PC-9 (cell line): ENCODE data around the gene C1orf21. TPM values are rescaled to one million over a fixed set of nuclear protein-coding genes. Genes with fewer than 3 reads are reported as not detected.

ENCODE experiments used
- BruUV-seq: library from RNA; stranded (reverse); fragments of 400-500 nt; replicated peaks from 2 replicates; lab custom pipeline; 2021; lab: Mats Ljungman, UMichigan
- CTCF ChIA-PET: fragments of 300-600 bp; sonication (Branson Sonifier 250); formaldehyde crosslinking; loops from one replicate; lab custom pipeline; 2022; ENCODE audit warnings: antibody characterized with exemption; lab: Charles Lee
- POLR2A ChIA-PET: fragments of 300-600 bp; sonication (Branson Sonifier 250); formaldehyde crosslinking; loops from one replicate; lab custom pipeline; 2022; ENCODE audit warnings: antibody characterized with exemption; ENCODE audit not compliant: unreplicated experiment; lab: Charles Lee
- DNase-seq, 2 experiments: peaks; one replicate each; pipeline versions ENCODE4 v3.0.0 to v3.0.0-alpha.2; 2015 to 2022; ENCODE audit warnings: mixed read lengths in 1 of 2
- H2AFZ ChIP-seq: fragments of 200-600 bp; sonication (generic); 2 replicates; pipeline ENCODE4 v1.8.1; 2017; ENCODE audit warnings: antibody characterized with exemption
- H3F3A ChIP-seq: fragments of 200-600 bp; sonication (generic); 2 replicates; pipeline ENCODE4 v1.8.1; 2017; ENCODE audit warnings: antibody characterized with exemption, mild to moderate bottlenecking, low read depth; ENCODE audit not compliant: insufficient read depth
- H3K27ac ChIP-seq: fragments of 200-600 bp; sonication (generic); 2 replicates; pipeline ENCODE4 v1.6.1; 2016; ENCODE audit warnings: mixed run types
- H3K27me3 ChIP-seq: fragments of 200-600 bp; sonication (generic); 2 replicates; pipeline ENCODE4 v1.6.1; 2016; ENCODE audit warnings: low read depth, mixed run types; ENCODE audit not compliant: insufficient read depth
- H3K36me3 ChIP-seq: fragments of 200-600 bp; sonication (generic); 2 replicates; pipeline ENCODE4 v1.6.1; 2016; ENCODE audit warnings: low read depth, mixed run types
- H3K4me1 ChIP-seq: fragments of 200-600 bp; sonication (generic); replicated peaks from 2 replicates; pipeline ENCODE4 v1.6.1; 2016; ENCODE audit warnings: mixed run types; ENCODE audit not compliant: insufficient read depth
- H3K4me2 ChIP-seq: fragments of 200-600 bp; sonication (generic); 2 replicates; pipeline ENCODE4 v1.6.1; 2017; ENCODE audit warnings: mixed run types
- H3K4me3 ChIP-seq: fragments of 200-600 bp; sonication (generic); 2 replicates; pipeline ENCODE4 v1.6.1; 2016; ENCODE audit warnings: mixed run types
- H3K79me2 ChIP-seq: fragments of 200-600 bp; sonication (generic); 2 replicates; pipeline ENCODE4 v1.6.1; 2017; ENCODE audit warnings: low read depth, mixed run types
- H3K9me2 ChIP-seq: fragments of 200-600 bp; sonication (generic); 2 replicates; pipeline ENCODE4 v1.8.1; 2017; ENCODE audit warnings: mild to moderate bottlenecking; ENCODE audit not compliant: insufficient read depth
- H3K9me3 ChIP-seq: fragments of 200-600 bp; sonication (generic); 2 replicates; pipeline ENCODE4 v1.8.1; 2016; ENCODE audit warnings: low read depth; ENCODE audit not compliant: insufficient read depth
- H4K20me1 ChIP-seq: fragments of 200-600 bp; sonication (generic); 2 replicates; pipeline ENCODE4 v1.8.1; 2017; ENCODE audit not compliant: insufficient read depth
- EZH2 ChIP-seq: fragments of 200-600 bp; sonication (generic); IDR thresholded peaks from 2 replicates; pipeline ENCODE4 v1.8.0; 2017; ENCODE audit warnings: antibody characterized with exemption, low read depth
- intact Hi-C: fragments of 100-400 bp; cut with micrococcal nuclease; formaldehyde crosslinking; loops from one replicate; pipeline ENCODE4 v1.10.0; 2022; ENCODE audit not compliant: unreplicated experiment
- total RNA-seq: library from RNA; stranded (reverse); gene quantifications from 2 replicates; pipeline ENCODE4 v1.2.3, GENCODE V29; 2021
- TF ChIP-seq, protein P1 (sequence below): fragments of 200-600 bp; sonication (generic); conservative IDR thresholded peaks from 2 replicates; pipeline ENCODE4 v1.6.1; 2017; ENCODE audit warnings: mixed run types, antibody characterized with exemption, mild to moderate bottlenecking, moderate library complexity

Gene C1orf21
- total RNA-seq, 1 experiment from 2014 or later = 13.8 TPM

DNA sequence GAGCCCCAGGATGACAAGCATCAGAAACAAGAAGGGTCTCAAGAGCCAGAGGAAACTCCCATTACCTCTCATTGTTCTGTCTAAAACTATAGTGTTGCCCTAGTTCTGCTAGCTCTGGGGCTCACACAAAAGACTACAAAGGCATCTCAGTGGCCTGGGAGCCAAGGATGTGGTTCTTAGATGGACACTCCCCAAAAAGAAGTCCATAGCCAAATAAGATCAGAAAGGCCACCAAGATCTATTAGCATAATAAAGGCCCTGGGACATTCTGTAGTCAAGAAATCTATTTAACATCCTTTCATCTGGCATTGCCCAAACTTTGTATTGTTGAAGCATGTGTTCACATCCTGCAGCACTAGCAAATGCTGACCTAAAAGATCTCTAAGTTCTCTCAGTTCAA, 268.4 kb downstream of the C1orf21 start:
- H3K27ac ChIP-seq = no peak overlapping the region
- H3F3A ChIP-seq = no peaks in the 10 kb centered on the region
- H3K27me3 ChIP-seq = no peaks in the 10 kb centered on the region
- H3K9me2 ChIP-seq = no peaks in the 10 kb centered on the region
- H3K4me1 ChIP-seq = no peaks in the 10 kb centered on the region
- H3K36me3 ChIP-seq = no peaks in the 10 kb centered on the region
- CTCF ChIA-PET = no interaction called here
- POLR2A ChIA-PET = no interaction called here
- BruUV-seq = no TSS peak
- no peaks in the 10 kb centered on the region for H3K9me3 ChIP-seq
- H3K4me2 ChIP-seq = no peak overlapping the region
- H4K20me1 ChIP-seq = no peaks in the 10 kb centered on the region
- intact Hi-C loops = no loop called here
- no peak for DNase-seq
- H3K79me2 ChIP-seq = no peaks in the 10 kb centered on the region
- no peak for TF ChIP-seq EZH2
- TF ChIP-seq, protein P1, sequence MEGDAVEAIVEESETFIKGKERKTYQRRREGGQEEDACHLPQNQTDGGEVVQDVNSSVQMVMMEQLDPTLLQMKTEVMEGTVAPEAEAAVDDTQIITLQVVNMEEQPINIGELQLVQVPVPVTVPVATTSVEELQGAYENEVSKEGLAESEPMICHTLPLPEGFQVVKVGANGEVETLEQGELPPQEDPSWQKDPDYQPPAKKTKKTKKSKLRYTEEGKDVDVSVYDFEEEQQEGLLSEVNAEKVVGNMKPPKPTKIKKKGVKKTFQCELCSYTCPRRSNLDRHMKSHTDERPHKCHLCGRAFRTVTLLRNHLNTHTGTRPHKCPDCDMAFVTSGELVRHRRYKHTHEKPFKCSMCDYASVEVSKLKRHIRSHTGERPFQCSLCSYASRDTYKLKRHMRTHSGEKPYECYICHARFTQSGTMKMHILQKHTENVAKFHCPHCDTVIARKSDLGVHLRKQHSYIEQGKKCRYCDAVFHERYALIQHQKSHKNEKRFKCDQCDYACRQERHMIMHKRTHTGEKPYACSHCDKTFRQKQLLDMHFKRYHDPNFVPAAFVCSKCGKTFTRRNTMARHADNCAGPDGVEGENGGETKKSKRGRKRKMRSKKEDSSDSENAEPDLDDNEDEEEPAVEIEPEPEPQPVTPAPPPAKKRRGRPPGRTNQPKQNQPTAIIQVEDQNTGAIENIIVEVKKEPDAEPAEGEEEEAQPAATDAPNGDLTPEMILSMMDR = no peak
- H3K4me3 ChIP-seq = no peak overlapping the region
- no peak overlapping the region for H2AFZ ChIP-seq

DNA sequence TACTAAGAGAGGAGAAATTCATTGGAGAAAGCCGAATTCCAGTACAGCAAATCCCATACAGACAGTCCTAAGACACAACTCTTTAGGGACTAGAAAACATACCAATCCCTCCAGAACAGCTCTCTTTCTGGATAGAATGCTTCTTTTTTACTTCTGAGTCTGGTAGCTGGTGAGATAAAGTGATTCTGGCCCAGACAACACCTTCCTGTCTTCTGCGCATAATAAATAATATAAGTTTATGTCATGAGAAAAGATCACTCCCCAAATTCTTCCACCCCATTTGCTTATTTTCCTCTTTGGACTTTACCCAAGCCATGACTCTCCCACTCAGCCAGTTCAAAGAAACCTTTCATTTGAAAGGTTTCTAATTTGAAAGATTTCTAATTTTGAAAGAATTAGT, 269.4 kb downstream of the C1orf21 start:
- Histone ChIP-seq H3K79me2 (no peaks in the 10 kb centered on the region), H3K36me3 (no peaks in the 10 kb centered on the region), H2AFZ (no peak overlapping the region), H3K4me3 (no peak overlapping the region), H3K27ac (no peak overlapping the region), H3F3A (no peaks in the 10 kb centered on the region), H3K4me2 (no peak overlapping the region), H3K27me3 (no peaks in the 10 kb centered on the region), H3K4me1 (no peaks in the 10 kb centered on the region), H3K9me2 (no peaks in the 10 kb centered on the region), H3K9me3 (no peaks in the 10 kb centered on the region), H4K20me1 (no peaks in the 10 kb centered on the region)
- TF ChIP-seq EZH2 = no peak
- TF ChIP-seq, protein P1 = no peak
- intact Hi-C loops = no loop called here
- DNase-seq = no peak
- CTCF ChIA-PET = no interaction called here
- BruUV-seq = no TSS peak
- POLR2A ChIA-PET = no interaction called here

DNA sequence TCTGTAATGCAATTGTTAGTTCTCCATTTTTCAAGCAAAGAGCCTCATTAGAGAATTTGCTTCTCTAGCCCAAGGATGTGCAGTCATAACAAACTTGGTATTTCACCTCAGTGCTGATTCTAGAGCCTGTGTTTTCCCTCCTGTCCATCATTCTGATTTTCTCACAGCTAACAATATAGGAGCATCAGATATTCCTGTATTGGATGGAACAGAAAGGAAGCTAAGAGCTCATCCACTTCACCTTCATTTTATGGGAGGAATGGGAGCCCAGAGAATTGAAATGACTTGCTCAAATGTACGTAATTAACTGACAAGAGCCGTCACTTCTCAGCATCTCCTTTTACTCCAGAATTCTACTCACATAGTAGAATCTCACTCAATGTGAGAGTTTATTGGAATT, 271.2 kb downstream of the C1orf21 start:
- Histone ChIP-seq H3K4me1 (no peaks in the 10 kb centered on the region), H4K20me1 (no peaks in the 10 kb centered on the region), H3K4me3 (no peak overlapping the region), H3K79me2 (no peaks in the 10 kb centered on the region), H3K36me3 (no peaks in the 10 kb centered on the region), H3K9me2 (no peaks in the 10 kb centered on the region), H3K27ac (no peak overlapping the region), H3F3A (no peaks in the 10 kb centered on the region), H3K9me3 (no peaks in the 10 kb centered on the region), H3K4me2 (no peak overlapping the region), H3K27me3 (no peaks in the 10 kb centered on the region), H2AFZ (no peak overlapping the region)
- no peak for TF ChIP-seq EZH2
- TF ChIP-seq, protein P1 = no peak
- CTCF ChIA-PET = no interaction called here
- no peak for DNase-seq
- intact Hi-C loops = no loop called here
- no TSS peak for BruUV-seq
- POLR2A ChIA-PET = no interaction called here
